ENCODE measurements around the gene MEAK7.

DNA sequence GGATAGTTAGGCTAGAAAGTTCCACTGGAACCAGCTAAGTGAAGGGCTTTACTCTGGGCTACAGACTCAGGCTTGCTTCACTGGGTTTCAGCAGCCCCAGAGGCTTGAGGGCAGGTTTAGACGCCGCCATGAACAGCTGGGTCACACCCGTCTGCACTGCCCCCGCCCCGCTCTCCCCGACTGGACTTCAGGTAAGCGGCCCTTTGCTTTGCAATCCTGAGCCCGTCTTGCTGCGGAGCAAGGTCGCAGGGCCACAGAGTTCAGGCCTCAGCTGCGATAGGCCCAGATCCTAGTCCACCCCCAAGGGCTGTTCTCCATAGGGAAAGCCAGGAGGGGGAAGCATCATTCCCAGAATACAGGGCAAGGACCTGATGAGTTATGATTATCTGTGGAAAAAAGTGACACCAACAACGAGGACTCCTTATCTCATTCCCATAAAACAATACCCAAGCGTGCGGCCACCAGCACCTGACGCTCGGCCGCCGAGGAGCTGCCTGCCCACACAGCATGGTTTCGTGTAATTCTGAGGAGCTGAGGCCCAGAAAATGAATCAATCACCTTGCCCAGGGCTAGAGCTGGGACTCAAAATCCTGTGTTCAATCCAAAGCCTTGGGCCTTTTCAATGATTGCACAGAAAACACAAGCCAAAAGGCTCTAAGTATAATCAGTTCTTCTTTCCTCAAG is 20.4 kb downstream of the MEAK7 start:
- no peak for TF ChIP-seq POLR2A (IDR thresholded peaks at IDR 0.05; ENCODE audit: low read length)
- no peak for TF ChIP-seq GATA1 (IDR thresholded peaks at IDR 0.05; ENCODE audit: low read depth, low read length)
